Transverse colon (tissue), 4 donors: ENCODE results near the gene GIPC1. TPM values are rescaled to one million over a fixed set of nuclear protein-coding genes. Genes with fewer than 3 reads are reported as not detected.

ENCODE experiments used
- DNase-seq: peaks from one replicate; pipeline ENCODE4 v3.0.0-alpha.2; 2019
- H3K27ac ChIP-seq, 4 donors: fragments of 200-600 bp; sonication (generic); 2 replicates each; pipeline ENCODE4 v1.5.1; 2016 to 2018; ENCODE audit warnings: inconsistent platforms in 4 of 4
- H3K27me3 ChIP-seq: fragments of 200-600 bp; sonication (generic); 2 replicates; pipeline ENCODE4 v1.5.1; 2017; ENCODE audit warnings: inconsistent platforms
- H3K36me3 ChIP-seq, 4 donors: fragments of 200-600 bp; sonication (generic); 2 replicates each; pipeline ENCODE4 v1.5.1; 2017 to 2019; ENCODE audit warnings: inconsistent platforms in 4 of 4
- H3K4me1 ChIP-seq, 4 donors: fragments of 200-600 bp; sonication (generic); 2 replicates each; pipeline ENCODE4 v1.5.1; 2017 to 2020; ENCODE audit warnings: inconsistent platforms in 4 of 4
- H3K4me3 ChIP-seq, 4 donors: fragments of 200-600 bp; sonication (generic); 1 replicate in 1 of 4; 2 replicates in 3 of 4; pipeline versions ENCODE4 v1.5.1 to v1.6.1; 2017 to 2019; ENCODE audit warnings: inconsistent platforms in 4 of 4
- H3K9me3 ChIP-seq, 2 donors: fragments of 200-600 bp; sonication (generic); 2 replicates each; pipeline ENCODE4 v1.5.1; 2017 to 2019; ENCODE audit warnings: inconsistent platforms in 2 of 2
- EP300 ChIP-seq: sonication (generic); formaldehyde crosslinking; IDR thresholded peaks from one replicate; pipeline ENCODE4 v1.6.1; 2017; ENCODE audit warnings: antibody characterized with exemption, low read depth
- POLR2A ChIP-seq: fragments of 450-650 bp; IDR thresholded peaks from one replicate; pipeline ENCODE4 v1.6.1; 2016; ENCODE audit warnings: antibody characterized with exemption, mild to moderate bottlenecking, moderate library complexity
- POLR2AphosphoS5 ChIP-seq, 3 donors: sonication (generic); formaldehyde crosslinking; IDR thresholded peaks; one replicate each; pipeline ENCODE4 v1.6.1; 2016; ENCODE audit warnings: antibody characterized with exemption in 3 of 3
- WGBS, 2 donors: methylation state at CpG; one replicate each; pipeline ENCODE4 v1.1.5; 2018; ENCODE audit warnings: low coverage in 1 of 2; 5-methylcytosine and 5-hydroxymethylcytosine counted together
- in situ Hi-C, 4 donors: fragments of 200-750 bp; cut with MboI; loops; one replicate each; pipeline versions ENCODE4 v1.15.0 to v1.15.1; 2017; ENCODE audit warnings: low sequenced_read_pairs in 3 of 4, low pct_ligation_motif_present in 1 of 4, low pct_unique_long_range_greater_than_20kb in 1 of 4
- intact Hi-C: fragments of 100-400 bp; cut with DNase I; formaldehyde crosslinking; loops from one replicate; pipeline ENCODE4 v1.15.1; 2023; ENCODE audit warnings: low total_unique reads
- total RNA-seq, 4 donors: library from RNA; depleted of rRNA; stranded (reverse); fragments of >200 nt; gene quantifications; one replicate each; pipeline ENCODE4 v1.1.0, GENCODE V29; 2016
- TF ChIP-seq, protein P1 (sequence below), 5 experiments: fragments of 200-600 bp in 3 of 5; fragments of 450-650 bp in 2 of 5; sonication (generic) in 3 of 5; IDR thresholded peaks; 1 replicate in 2 of 5; 2 replicates in 3 of 5; pipeline ENCODE4 v1.5.1; 2016 to 2017; ENCODE audit warnings: antibody characterized with exemption in 5 of 5, inconsistent platforms in 3 of 5, mild to moderate bottlenecking in 2 of 5, moderate library complexity in 1 of 5

Gene GIPC1
- total RNA-seq, 4 donors from 2014 or later = 295 to 569 (median 362) TPM

DNA sequence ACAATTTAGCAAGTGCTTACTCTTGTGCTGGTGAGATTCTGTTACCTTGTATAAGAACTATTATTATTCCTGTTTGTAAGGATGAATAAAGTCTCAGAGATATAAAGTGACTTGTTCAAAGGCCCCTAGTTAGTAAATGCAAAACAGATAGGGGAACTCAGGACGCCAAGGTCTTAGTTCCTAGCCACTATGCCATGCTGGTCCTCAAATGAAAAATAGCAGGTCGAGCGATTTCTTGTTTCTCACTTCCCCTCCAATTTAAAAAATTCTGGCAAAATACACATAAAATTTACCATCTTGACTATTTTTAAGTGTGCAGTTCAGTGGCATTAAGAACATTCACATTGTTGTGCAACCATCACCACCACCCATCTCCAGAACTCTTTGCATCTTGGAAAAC is 34.6 kb upstream of the GIPC1 start:
- no peaks in the 10 kb centered on the region for H3K9me3 ChIP-seq
- H3K36me3 ChIP-seq = no peaks in the 10 kb centered on the region
- peaks cover 6 to 24% (median 14%) of the 10 kb centered on the region in 4 donors for H3K4me1 ChIP-seq
- H3K4me3 ChIP-seq = peak overlapping the region in 3 of 4 donors; percentile 53 to 89 (median 69)
- no peak for DNase-seq
- H3K27ac ChIP-seq = peak overlapping the region; percentile 93 to 98 (median 96)
- TF ChIP-seq EP300 = no peak
- TF ChIP-seq POLR2AphosphoS5 (IDR thresholded peaks at IDR 0.05) = no peak
- no peak for TF ChIP-seq POLR2A
- TF ChIP-seq, protein P1, sequence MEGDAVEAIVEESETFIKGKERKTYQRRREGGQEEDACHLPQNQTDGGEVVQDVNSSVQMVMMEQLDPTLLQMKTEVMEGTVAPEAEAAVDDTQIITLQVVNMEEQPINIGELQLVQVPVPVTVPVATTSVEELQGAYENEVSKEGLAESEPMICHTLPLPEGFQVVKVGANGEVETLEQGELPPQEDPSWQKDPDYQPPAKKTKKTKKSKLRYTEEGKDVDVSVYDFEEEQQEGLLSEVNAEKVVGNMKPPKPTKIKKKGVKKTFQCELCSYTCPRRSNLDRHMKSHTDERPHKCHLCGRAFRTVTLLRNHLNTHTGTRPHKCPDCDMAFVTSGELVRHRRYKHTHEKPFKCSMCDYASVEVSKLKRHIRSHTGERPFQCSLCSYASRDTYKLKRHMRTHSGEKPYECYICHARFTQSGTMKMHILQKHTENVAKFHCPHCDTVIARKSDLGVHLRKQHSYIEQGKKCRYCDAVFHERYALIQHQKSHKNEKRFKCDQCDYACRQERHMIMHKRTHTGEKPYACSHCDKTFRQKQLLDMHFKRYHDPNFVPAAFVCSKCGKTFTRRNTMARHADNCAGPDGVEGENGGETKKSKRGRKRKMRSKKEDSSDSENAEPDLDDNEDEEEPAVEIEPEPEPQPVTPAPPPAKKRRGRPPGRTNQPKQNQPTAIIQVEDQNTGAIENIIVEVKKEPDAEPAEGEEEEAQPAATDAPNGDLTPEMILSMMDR (IDR thresholded peaks at IDR 0.05) = no peak
- no peaks in the 10 kb centered on the region for H3K27me3 ChIP-seq
- WGBS, 2 donors = 61 to 79% methylated on average over 2 to 3 of the region's 3 CpGs
- in situ Hi-C loops = no loop called here
- intact Hi-C loops = no loop called here

- DNase-seq = peak; percentile 72
- TF ChIP-seq POLR2AphosphoS5 (IDR thresholded peaks at IDR 0.05) = no peak
- TF ChIP-seq, protein P1 (IDR thresholded peaks at IDR 0.05) = no peak
- TF ChIP-seq EP300 = no peak
- no peak for TF ChIP-seq POLR2A
- Histone ChIP-seq H3K4me1 (peaks cover 6 to 24% (median 14%) of the 10 kb centered on the region in 4 donors), H3K9me3 (no peaks in the 10 kb centered on the region), H3K4me3 (peak overlapping the region; percentile 53 to 89 (median 76)), H3K36me3 (no peaks in the 10 kb centered on the region), H3K27me3 (no peaks in the 10 kb centered on the region), H3K27ac (peak overlapping the region; percentile 93 to 98 (median 96))
- 0 to 1% methylated on average over 2 to 18 of the region's 18 CpGs for WGBS, 2 donors
- intact Hi-C loops = no loop called here
- in situ Hi-C loops = no loop called here
Observed at GRCh38 chr19:14530005-14530348, 34.0 kb upstream of the GIPC1 start.

- Histone ChIP-seq H3K9me3 (no peaks in the 10 kb centered on the region), H3K36me3 (no peaks in the 10 kb centered on the region), H3K4me1 (peaks cover 6 to 24% (median 14%) of the 10 kb centered on the region in 4 donors), H3K27me3 (no peaks in the 10 kb centered on the region), H3K27ac (peak within 1 kb of the TSS; percentile 93 to 98 (median 96)), H3K4me3 (peak within 1 kb of the TSS; percentile 53 to 89 (median 76))
- TF ChIP-seq POLR2A (peak; percentile 99), POLR2AphosphoS5 (IDR thresholded peaks at IDR 0.05) (peak; percentile 96 to 99 (median 99))
- TF ChIP-seq, protein P1 (IDR thresholded peaks at IDR 0.05) = no peak
- 1% methylated on average over 40 of the region's 59 CpGs; no CpG with 5 or more reads in 1 of the 2 donors for WGBS, 2 donors
- in situ Hi-C loops (no loop called here), intact Hi-C loops (no loop called here)
- peak; percentile 100 for DNase-seq
Observed at GRCh38 chr19:14529254-14530004, 33.5 kb upstream of the GIPC1 start, which contains the start of gene TECR. Gene TECR, plus strand, starts transcription at chr19:14529594. Its CDS starts 103 bp downstream, at chr19:14529697.

GRCh38 chr19:14528419-14529253 is 32.7 kb upstream of the GIPC1 start:
- H3K27ac ChIP-seq = peak overlapping the region; percentile 93 to 98 (median 96)
- peaks cover 6 to 24% (median 14%) of the 10 kb centered on the region in 4 donors for H3K4me1 ChIP-seq
- DNase-seq = no peak
- TF ChIP-seq POLR2AphosphoS5 (IDR thresholded peaks at IDR 0.05) (no peak), EP300 (no peak), POLR2A (no peak)
- TF ChIP-seq, protein P1 (IDR thresholded peaks at IDR 0.05) = no peak
- no peaks in the 10 kb centered on the region for H3K9me3 ChIP-seq
- 29 to 55% methylated on average over 4 to 39 of the region's 39 CpGs for WGBS, 2 donors
- H3K27me3 ChIP-seq = no peaks in the 10 kb centered on the region
- in situ Hi-C loops (no loop called here), intact Hi-C loops (no loop called here)
- H3K36me3 ChIP-seq = no peaks in the 10 kb centered on the region
- peak overlapping the region; percentile 50 to 89 (median 60) for H3K4me3 ChIP-seq
